GM23338 (cell line): ENCODE results near the gene ANKFN1.

ENCODE experiments used
- POLR2AphosphoS5 ChIP-seq: IDR thresholded peaks from 2 replicates; pipeline ENCODE4 v1.6.1; 2016; ENCODE audit warnings: antibody characterized with exemption, low read depth
- TF ChIP-seq, protein P1 (sequence below): IDR thresholded peaks from one replicate; pipeline ENCODE4 v1.6.1; 2018; ENCODE audit warnings: antibody characterized with exemption; ENCODE audit not compliant: unreplicated experiment

- TF ChIP-seq POLR2AphosphoS5 = no peak
- TF ChIP-seq, protein P1, sequence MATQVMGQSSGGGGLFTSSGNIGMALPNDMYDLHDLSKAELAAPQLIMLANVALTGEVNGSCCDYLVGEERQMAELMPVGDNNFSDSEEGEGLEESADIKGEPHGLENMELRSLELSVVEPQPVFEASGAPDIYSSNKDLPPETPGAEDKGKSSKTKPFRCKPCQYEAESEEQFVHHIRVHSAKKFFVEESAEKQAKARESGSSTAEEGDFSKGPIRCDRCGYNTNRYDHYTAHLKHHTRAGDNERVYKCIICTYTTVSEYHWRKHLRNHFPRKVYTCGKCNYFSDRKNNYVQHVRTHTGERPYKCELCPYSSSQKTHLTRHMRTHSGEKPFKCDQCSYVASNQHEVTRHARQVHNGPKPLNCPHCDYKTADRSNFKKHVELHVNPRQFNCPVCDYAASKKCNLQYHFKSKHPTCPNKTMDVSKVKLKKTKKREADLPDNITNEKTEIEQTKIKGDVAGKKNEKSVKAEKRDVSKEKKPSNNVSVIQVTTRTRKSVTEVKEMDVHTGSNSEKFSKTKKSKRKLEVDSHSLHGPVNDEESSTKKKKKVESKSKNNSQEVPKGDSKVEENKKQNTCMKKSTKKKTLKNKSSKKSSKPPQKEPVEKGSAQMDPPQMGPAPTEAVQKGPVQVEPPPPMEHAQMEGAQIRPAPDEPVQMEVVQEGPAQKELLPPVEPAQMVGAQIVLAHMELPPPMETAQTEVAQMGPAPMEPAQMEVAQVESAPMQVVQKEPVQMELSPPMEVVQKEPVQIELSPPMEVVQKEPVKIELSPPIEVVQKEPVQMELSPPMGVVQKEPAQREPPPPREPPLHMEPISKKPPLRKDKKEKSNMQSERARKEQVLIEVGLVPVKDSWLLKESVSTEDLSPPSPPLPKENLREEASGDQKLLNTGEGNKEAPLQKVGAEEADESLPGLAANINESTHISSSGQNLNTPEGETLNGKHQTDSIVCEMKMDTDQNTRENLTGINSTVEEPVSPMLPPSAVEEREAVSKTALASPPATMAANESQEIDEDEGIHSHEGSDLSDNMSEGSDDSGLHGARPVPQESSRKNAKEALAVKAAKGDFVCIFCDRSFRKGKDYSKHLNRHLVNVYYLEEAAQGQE = no peak
These were observed 7.1 kb downstream of the ANKFN1 start for GRCh38 chr17:56160422-56160821.
